Measurements from ENCODE around the gene MYH14.
"Not testable (repeated sequence)": the region's sequence is repeated elsewhere in the genome, so short reads cannot be mapped to it uniquely, and the experiment has no call there.

Gene MYH14

DNA sequence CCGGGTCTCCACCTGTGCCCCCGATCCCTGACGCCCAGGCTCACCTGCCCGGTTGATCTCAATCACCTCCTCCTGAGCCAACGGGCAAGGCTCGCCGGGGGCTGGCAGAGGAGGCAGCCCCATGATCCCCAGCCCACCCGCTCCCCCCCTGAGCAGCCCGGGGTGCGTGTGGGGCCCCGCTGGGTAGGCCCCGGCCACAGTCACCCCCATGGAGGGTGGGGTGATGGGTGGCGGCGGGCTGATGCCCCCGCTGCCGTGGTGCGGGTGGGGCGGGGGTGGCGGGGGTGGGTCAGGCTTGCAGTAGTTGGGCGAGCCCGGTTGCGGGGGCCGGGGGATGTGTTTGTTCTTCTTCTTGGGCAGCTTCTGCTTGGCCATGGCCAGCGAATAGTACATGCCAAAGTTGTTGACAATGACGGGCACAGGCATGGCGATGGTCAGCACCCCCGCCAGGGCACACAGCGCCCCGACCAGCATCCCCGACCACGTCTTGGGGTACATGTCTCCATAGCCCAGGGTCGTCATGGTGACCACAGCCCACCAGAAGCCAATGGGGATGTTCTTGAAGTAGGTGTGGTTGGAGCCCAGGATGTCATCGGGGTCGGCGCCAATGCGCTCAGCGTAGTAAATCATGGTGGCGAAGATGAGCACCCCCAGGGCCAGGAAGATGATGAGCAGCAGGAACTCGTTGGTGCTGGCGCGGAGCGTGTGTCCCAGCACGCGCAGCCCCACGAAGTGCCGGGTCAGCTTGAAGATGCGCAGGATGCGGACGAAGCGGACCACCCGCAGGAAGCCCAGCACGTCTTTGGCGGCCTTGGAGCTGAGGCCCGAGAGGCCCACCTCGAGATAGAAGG, 119.7 kb downstream of the MYH14 start:
- no peak for DNase-seq

DNA sequence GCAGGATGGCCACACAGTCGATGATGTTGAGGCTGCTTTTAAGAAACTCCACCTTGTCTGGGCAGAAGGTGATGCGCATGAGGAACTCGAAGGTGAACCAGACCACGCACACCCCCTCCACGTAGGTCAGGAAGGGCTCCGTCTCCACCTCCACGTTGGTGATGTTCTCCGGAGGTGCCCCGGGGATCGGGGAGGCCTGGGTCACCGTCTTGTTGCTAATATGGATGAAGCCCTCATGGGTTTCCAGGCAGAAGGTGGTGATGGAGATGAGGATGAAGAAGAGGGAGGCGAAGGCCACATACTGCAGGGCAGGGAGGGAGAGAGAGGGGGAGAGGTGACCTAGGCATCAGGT, 120.3 kb downstream of the MYH14 start:
- DNase-seq: no peak

DNA sequence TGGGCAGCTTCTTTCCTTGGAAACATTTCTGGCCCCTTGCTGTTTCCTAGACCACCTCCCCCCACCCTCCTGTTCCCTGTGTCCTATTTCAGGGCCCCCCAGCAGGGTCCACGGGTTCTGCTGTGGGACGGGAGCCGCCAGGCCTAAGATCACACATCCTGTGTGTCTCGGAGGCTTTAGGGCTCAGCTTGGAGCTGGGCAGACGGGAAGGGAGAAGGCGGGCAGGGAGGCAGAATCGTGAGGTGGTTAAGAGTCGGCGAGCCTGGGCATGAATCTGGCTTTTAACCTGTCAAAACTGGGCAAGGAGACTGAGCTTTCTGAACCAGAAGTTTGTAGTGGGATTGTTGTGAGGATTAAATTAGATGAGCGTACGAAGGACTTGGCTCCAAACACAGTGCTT, 120.9 kb downstream of the MYH14 start:
- no peak for DNase-seq

DNA sequence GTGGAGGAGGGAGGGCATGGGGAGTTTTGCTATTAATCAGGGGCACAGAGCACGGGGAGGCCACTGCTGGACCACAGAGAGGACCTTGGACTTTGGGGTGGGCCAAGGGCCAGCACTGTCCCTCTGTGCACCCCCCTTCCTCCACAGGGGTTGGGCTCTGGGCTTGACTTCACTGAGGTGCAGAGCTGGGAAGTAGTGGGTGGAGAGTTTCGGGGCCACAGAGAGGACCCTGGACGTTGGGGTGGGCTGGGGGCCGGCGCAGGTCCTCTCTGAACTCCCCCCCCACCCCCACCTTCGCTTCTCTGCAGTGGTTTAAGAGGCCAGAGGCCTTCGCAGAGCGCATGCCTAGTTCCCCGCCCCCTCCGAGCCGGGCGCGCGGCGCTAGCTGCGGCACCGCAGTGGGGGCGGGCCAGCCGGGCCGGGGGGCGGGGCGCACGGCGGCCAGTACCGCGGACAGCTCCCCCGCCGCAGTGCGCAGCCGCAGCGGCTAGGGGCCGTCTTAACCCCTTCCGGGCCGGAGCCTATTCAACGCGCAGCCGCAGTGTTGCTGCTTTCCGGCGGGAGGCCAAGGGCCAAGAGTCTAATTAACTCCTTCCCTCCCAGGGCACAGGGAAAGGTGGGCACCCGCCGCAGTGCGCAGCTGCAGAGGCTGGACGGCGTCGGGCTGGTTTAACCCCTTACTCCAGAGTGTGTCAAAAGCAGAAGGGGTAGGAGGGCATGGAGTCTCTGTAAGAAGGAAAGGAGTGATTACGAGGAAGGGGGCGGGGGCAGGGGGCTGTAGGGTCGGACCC, 122.1 kb downstream of the MYH14 start:
- DNase-seq: no peak

DNA sequence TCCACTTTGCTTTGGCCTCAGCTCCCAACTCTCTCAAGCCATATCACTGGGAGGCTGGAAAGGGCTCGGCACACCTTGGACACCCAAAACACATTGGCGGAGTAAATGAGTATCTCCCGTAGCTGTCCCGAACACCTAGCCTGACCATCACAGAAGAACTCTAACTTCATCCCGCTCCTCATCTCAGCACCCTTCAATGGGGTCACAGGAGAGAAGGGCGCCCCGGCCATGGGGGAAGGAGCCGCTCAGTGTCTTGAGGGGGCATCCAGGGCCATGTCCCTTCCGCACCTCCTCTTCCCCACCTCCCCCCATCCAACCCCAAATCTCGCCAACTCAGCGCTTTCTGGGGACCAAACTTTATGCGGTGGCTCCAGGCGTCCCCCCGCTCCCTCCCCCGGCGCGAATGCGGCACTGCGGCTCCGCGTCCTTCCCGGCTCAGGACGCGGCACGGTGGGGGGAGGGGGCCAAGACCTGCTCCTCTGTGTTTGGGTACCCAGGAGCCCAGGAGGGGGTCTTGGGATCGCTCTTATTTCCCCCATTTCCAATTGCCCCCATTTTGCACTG, 122.8 kb downstream of the MYH14 start:
- no peak for DNase-seq

DNA sequence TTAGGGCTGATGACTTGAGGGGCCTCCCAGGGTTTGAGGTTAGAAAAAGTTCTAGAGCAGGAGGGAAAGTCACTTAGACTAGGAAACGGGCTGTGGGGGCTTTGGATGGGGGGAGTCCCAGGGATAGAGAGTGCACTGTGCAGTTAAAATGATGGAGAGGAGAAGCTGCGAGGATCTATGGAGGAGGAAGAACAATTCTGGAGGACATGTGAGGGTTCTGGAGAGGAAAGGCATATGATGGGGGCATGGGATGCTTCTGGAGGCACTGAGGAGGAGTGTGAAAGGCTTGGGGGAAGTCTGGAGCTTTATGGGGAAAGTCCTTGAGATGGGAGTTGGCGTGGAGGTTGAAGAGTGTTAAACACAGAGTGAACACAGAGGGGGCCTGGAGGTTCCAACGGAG, 123.6 kb downstream of the MYH14 start:
- no peak for DNase-seq

DNA sequence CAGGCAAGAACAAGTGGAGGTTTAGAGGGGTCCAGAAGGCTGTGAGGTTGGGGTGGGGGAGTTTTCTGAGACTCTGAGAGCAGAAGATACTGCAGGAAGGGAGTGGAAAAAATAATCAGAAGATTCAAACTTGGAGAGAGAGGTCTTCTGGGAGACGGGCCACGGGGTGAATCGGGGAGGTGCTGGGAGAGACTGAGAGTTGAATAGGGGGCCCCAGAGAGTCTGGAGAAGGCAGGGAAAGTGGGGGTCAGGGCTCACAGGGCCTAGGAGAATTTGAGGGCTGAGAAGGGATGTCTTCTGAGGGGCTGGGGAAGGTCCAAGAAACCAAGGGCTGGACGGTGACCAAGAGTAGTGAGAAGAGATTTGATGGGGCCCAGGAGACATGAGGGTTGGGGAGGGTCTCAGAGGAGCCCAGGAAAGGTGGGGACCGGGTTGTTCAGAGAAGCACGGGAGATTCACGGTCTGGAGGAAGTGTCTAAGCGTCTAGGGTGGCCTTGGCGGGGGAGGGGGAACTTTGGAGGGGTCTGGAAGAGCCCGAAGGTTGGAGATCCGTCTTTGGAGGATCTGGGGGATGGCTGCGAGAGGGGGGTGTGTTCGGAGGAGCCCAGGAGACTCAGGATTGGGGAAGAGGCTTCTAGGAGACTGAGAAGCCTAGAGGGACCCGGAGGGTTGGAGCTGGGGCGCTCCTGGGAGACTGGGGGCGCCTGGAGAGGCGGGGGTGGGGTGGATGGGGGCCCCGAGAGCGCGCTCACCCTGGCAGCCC, 124.2 kb downstream of the MYH14 start:
- no peak for DNase-seq

DNA sequence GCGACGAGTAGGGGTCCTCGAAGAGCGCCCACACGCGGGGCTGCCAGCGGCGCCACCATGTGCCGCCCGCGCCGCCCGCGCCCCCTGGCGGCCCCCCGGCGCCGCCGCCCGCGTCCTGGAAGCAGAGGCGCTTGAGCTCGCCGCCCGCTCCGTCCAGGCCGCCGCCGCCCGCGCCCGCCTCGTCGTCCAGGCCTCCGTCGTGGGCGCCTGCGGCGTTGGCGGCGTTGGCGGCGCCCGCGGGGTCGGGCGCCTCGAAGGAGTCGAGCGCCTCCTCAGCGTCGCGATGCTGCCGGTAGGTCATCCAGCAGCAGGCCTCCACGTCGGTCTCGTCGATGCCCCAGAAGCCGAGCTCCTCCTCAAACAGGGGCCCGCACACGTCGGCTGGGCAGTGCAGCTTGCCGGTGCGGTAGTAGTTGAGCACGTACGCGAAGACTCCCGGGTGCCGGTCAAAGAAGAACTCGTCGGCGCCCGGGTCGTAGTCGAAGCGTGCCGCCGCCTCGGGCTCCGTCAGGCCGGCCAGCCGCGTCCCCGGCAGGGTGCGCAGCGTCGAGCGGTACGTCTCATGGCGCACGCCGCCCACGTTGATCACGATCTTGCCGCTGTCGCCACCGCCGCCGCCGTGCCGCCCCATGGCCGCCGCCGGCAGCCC, 124.9 kb downstream of the MYH14 start:
- no peak for DNase-seq

DNA sequence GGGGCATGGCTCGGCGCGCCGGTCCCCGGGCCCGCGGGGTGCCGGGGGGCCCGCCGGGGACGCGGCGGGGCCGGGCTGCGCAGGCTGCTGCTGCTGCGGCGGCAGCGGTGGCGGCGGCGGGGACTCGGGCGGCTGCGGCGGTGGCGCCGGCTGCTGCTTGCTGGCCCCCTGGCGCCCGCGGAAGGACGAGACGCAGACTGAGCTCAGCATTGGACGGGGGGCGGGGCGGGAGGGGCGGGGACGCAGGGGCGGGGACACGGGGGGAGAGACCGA, 125.4 kb downstream of the MYH14 start:
- no peak for DNase-seq

DNA sequence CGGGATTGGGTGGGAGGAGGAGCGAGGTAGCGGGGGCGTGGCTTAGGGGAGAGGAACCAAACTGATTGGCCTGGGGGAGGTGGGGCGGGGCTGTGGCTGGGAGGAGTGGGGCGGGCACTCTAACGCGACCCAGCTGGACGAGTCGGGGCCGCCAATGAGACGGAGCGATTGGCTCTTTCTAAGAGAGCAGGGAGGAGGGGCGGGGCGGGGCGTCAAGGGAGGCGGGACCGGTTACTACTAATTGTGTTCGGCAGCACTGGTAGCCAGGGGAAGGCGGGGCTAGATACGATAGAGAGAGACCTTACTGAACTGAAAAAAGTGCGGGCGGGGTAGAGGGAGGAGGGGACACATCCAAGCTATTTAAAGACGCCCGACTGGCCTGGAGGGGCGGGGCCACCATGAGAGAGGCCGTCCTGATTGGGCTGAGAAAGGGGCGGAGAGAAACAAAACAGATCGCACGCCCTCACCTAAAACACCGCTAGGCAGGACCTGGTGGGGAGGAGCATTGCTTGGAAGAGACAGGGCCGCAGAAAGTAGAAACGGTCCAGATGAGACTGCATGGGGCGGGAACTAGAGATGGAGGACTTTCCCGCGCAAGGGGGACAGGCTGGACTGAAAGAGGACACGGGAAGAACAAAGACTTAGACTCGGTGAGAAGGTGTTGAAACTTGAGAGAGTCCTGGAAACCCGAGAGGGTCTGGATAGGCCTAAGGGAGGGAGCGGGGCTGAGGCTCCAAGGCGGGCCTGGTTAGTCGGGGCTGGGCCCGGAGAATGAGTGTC, 125.9 kb downstream of the MYH14 start, which contains the start of gene KCNC3:
KCNC3 (minus strand) TSS at position 232 of the 780 bp plus-strand sequence. CDS start 295 bp downstream, outside the sequence.
- DNase-seq: peak; percentile 19

DNA sequence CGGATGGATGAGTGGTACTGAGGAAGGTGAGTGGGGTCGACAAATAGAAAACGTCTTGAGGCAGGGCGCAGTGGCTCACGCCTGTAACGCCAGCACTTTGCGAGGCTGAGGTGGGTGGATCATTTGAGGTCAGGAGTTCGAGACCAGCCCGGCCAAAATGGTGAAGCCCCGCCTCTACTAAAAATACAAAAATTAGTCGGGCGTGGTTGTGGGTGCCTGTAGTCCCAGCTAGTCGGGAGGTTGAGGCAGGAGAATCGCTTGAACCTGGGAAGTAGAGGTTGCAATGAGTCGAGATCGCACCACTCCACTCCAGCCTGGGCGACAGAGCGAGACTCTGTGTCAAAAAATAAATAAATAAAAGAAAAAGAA, 126.5 kb downstream of the MYH14 start:
- not testable (repeated sequence) for DNase-seq

DNA sequence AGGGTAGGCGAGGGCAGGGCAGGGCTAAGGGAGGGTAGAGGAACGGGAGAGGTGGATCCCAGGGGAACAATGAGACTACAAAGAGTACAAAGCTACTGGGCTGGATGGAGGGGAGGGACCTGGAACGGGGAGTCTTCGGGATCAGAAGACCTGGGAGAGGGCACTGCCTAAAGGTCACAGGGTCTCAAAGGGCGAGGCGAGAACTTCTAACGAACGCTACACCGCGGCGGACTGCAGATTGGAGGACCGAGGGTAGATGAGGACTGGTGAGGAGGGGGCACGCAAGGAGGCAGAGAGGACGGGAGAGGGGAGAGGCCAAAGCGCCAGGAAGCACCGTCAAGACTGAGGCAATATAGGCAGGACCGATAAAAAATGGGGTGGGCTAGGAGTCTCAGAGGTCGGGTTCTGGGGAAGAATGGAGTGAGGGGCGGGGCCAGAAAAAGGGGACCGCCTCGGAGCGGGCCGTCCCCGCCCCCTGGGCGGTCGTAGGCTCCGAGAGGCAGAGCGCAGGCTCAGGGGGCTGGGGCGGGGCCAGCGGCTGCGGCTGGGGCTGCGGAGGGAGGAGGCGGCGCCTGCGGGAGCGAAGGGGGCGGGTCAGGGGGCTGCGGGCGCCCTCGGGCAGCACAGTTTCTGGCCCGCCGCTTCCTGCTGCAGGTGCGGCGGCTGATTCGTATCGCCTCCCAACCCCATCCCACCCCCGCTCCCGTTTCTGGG, 127.1 kb downstream of the MYH14 start:
- no peak for DNase-seq

DNA sequence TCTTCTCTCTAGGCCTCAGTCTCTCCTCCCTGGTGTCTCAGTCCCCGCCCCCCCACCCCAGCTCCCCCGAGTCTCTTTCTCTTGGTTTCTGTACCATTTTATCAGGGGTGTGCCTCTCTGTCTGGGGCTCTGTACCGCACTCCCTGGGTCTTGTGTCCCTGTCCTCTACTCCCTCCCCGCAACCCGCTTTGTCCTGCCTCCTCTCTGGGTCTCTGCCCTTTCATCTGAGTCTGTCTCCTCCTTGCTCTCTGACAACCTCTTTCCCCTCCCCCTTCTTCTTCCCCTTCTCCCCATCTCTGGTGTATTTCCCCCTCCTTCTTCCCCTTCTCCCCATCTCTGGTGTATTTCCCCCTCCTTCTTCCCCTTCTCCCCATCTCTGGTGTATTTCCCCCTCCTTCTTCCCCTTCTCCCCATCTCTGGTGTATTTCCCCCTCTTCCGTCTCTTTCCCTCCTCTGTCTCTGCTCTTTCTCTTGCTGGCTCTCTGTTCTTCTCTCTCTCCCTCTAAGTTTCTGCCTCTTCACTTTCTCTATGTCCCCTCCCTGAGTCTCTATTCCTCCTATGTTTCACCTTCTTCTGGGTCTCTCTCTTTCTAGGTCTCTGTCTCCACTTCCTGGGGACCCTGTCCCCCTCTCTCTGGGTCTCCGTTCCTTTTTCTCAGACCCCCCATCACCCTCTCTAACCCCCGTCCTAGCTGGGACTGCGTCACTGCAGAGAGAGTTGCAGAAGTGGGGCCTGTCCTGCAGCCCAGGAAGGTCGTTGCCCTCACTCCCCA, 128.0 kb downstream of the MYH14 start:
- DNase-seq: no peak

DNA sequence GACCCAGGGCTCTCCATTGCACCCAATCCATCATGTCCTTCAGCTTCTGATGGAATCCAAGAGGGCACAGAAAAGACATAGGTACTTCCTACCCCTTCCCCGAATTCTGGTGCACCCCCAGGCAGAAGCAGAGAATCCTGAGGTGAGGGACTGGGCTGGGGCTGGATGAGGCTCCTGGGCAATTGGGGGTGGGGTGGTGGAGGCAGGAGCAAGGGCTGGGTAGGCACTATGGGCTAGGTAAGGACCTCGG, 128.5 kb downstream of the MYH14 start:
- DNase-seq: no peak

DNA sequence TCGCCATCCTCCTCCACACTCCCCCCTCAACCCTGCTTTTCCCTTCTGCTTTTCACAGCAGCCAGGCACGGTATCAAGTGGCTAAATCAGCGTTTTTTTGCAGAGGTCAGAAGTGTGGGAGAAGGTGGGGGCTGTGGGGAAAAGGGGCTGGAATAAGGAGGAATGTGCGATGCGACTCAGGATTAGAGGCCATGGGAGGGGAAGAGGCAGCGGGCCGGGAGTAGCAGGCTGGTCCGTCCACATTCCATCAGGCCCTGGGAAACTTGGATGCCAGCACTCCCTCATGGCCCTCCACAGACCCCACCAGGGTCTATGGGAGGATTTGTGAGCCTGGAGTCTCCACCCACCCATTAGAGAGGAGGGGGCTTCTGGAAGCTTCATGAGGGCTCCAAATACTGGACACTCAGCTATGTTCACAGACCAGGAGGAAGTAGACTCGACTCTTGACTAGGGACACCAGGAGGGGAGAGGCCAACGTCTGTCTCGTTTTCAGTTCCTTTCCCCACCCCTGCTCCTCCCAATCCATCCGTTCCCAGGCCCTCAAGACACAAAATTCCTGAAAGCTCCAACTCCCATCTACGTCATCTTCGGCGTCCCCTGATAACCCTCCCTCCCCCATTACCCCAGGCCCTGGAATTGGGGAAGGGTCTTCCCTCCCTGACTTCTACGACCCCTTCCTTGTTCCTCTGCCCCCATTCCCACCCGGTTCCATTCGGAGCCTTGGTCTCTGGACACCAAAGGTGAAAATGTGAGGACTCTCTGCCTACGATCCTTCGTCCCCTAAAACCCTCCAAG, 129.0 kb downstream of the MYH14 start:
- no peak for DNase-seq

DNA sequence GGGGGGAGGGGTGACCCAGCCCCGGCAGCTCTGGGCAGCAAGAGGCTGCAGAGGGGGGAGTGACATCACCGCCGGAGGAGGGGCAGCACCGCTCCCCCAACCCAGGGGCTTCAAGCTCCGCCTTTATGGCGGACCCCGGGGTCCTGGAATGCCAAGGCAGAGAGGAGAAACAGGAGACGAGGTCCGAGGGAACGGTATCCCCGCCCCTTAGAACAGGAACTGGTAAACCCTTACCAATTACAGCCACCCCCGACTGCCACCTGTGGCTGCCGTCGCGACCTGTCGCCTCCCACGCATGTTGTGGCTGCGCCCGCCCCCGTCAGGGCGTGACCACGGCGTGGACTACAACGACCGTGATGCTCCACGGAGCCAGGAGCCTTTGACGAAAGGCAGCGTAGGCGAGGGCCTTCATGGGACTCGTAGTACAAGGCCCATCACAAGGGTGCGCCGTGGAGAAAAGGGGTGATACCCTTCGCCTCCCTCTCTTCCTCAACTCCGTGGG, 129.9 kb downstream of the MYH14 start:
- DNase-seq: peak; percentile 71

DNA sequence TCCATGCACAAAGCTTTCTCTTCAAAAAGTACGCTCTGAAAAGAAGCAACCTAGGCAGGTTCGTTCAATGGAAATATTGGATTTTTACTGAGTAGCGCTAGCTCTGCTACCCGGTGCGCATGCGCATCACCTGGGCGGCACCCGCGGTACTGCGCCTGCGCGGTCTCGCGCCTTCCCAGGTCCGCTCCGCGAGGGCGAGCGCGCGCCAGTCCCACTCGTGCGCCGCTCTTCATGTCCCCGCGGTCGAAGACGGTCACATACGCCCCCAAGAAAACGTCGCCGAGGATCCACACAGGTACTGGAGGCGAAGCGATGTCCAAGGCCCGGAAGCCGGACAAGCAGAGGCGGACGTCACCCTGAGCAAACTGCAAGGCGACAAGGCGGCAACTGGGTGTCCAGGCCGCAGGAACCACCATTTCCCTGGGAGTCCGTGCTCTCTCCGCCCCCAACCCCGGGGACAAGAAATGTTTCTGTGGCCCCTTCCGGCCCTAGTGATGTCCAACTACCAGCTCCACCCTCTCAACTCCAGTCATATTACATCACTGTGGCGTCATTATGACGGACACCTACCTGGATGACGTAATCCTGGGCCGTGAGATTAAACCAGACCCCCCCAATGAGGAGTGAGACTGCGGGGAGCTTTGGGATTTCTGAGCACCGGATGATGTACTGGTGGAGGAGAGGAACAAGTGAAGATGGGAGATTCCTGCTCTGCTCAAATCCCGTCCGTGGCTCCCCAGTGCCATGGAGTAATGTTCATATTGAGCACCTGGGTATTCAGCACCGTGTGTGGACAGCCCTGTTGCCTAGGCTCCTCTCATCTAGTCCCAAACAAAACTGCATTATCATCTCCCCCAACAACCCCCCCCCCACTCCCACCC, 130.6 kb downstream of the MYH14 start:
- no peak for DNase-seq

DNA sequence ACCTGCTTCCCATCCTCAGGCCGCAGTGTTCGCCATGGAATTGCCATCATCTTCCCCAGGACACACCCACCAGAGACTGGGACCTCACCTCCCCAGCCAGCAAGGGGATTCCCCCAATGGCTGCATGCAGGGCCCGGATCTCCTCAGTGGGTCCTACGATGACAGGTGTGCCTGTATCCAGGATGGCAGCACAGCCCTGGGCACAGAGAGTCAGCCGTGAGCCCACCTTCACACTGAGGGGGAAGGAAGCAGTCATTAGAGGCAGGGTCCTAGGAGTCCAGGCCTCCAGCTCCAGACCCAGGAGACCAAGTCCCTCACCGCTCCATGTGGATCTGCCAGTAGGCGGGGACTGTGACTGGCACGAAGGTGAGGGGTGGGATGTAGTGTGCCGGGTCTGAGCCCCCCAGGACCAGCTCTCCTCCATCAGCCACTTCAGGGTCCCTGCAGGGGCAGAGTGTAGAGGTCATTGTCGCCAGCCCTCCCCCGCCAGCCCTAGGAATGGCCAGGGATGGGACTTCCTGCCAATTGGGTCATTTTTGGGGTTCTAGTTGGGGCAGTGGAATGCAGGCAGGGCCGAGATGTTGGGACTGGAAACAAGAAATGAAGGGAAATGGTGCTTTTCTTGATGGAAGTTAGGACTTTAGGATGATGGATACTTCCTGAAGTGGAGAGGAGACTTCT, 131.5 kb downstream of the MYH14 start:
- no peak for DNase-seq
